ENCODE results near the gene FRS3. TPM values are rescaled to one million over a fixed set of nuclear protein-coding genes. Genes with fewer than 3 reads are reported as not detected.

The FRS3 gene
- total RNA-seq (2021; ENCODE audit: unreplicated experiment), result 3.0 TPM
- 4.9 TPM for polyA plus RNA-seq (2012; ENCODE audit: insufficient read length)
- Bru-seq, nascent RNA, result percentile 46 among the genes with signal in this experiment
- percentile 39 among the genes with signal in this experiment for BruChase-seq, experiment 1, labeled RNA remaining after a 2-hour chase
- BruChase-seq, experiment 2, labeled RNA remaining after a 6-hour chase, result percentile 37 among the genes with signal in this experiment
- long read RNA-seq, partial matches to known transcripts, result 4 of 10 reads
- long read RNA-seq, other reads (novel, unspliced or antisense), result 3 of 10 reads

DNA sequence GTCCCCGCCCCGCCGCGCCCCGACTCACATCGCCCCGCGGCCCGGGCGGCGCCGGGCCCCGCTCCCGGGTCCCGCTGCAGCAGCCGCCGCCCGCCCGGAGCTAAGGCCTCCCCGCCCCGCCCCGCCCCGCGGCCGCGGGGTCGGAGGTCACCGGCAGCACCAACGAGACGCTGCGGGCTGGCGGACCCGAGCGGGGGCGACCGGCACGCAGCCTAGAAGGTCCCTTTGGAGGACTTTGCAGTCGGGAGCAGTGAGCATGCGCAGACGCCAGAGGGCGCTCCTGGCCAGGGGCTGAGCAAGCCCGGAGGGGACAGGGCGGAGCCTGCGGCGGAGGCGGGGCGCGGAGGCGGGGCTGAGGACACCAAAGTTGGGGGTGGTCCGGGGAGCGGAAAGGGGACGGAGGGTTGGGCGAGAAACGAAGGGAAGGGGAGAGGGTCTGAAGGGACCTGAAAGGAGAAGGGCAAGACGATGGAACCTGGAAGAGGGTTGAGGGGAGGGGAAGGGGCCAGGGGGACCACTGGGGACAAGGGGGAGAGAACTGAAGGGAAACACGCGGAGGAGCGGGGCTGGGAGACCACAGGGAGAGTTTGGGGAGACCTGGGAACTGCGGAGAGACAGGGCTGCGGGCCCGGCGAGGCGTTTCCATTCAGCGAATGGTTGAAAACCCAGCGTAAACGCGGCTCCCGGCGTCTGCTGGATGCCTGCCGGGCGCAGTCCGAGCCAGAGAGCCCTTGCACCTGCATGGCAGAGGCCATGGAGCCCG is at the start of gene FRS3:
FRS3 (minus strand) TSS at position 113 of the 763 bp plus-strand sequence. CDS start 2,913 bp downstream, outside the sequence.
- BruUV-seq (replicated peaks), result no TSS peak
- no peaks in the 10 kb centered on the region for H3K27me3 ChIP-seq (ENCODE audit: control insufficient read depth, insufficient read depth, low read length)
- peak; percentile 93 for ATAC-seq
- ChIA-PET CTCF (interaction anchor here (0.6 to 0.7 kb wide), 5 partner anchors 39 to 450 kb away, joined by 3 to 4 read pairs (median 3); no protein-coding TSS in a partner anchor), POLR2A (interaction anchor here (0.6 kb wide), 1 partner anchor 273 kb away, joined by 7 read pairs; no protein-coding TSS in a partner anchor)
- in situ Hi-C loops (cut with HindIII; ENCODE audit: low pct_unique_long_range_greater_than_20kb, low sequenced_read_pairs) (no loop called here), intact Hi-C loops (cut with micrococcal nuclease; ENCODE audit: unreplicated experiment) (loop anchor here (5.0 to 10.0 kb wide), 3 partner anchors 45 to 262 kb away; partner anchors contain the start of gene TFEB)
- H3K27ac ChIP-seq (ENCODE audit: low read length), result peak within 1 kb of the TSS; percentile 74; the same call in 1 of the 2 replicates
- peaks cover 2% of the 10 kb centered on the region; the same call in 1 of the 2 replicates for H3K36me3 ChIP-seq (ENCODE audit: control insufficient read depth, insufficient read depth, low read length)
- DNase-seq (ENCODE audit: low read depth, low spot score), result peak; percentile 71
- no peaks in the 10 kb centered on the region for H3K9me3 ChIP-seq (ENCODE audit: control insufficient read depth, insufficient read depth, low read depth, low read length)
- peaks cover 5% of the 10 kb centered on the region for H3K4me1 ChIP-seq (ENCODE audit: control insufficient read depth, insufficient read depth, low read length)
- peak; percentile 98 for TF ChIP-seq CTCF (IDR thresholded peaks at IDR 0.05)
- peak in 1 of 2 experiments; percentile 56; a peak in 1 of 4 replicates for TF ChIP-seq REST (IDR thresholded peaks at IDR 0.05; ENCODE audit: insufficient read depth in 1 of 2, low read depth in 2 of 2, low read length in 1 of 2)
- peak; percentile 80; the same call in 1 of the 2 replicates for TF ChIP-seq SIN3A (IDR thresholded peaks at IDR 0.05; ENCODE audit: borderline replicate concordance, insufficient read depth, low read depth, low read length)
- TF ChIP-seq POLR2AphosphoS5 (IDR thresholded peaks at IDR 0.05; ENCODE audit: low read depth, low read length), result peak; percentile 69
- TF ChIP-seq TCF7L2 (IDR thresholded peaks at IDR 0.05; ENCODE audit: low read depth, low read length), result no peak
- peak within 1 kb of the TSS; percentile 68 to 78 for H3K4me3 ChIP-seq (ENCODE audit: low read depth in 2 of 2, low read length in 2 of 2)

- H3K4me1 ChIP-seq (ENCODE audit: control insufficient read depth, insufficient read depth, low read length), result no peaks in the 10 kb centered on the region
- H3K4me3 ChIP-seq (ENCODE audit: low read depth in 2 of 2, low read length in 2 of 2), result no peak overlapping the region
- H3K27me3 ChIP-seq (ENCODE audit: control insufficient read depth, insufficient read depth, low read length), result no peaks in the 10 kb centered on the region
- intact Hi-C loops (cut with micrococcal nuclease; ENCODE audit: unreplicated experiment), result no loop called here
- no TSS peak for BruUV-seq (replicated peaks)
- DNase-seq (ENCODE audit: low read depth, low spot score) (no peak), ATAC-seq (no peak)
- in situ Hi-C loops (cut with HindIII; ENCODE audit: low pct_unique_long_range_greater_than_20kb, low sequenced_read_pairs), result no loop called here
- no peaks in the 10 kb centered on the region for H3K9me3 ChIP-seq (ENCODE audit: control insufficient read depth, insufficient read depth, low read depth, low read length)
- ChIA-PET CTCF (no interaction called here), POLR2A (no interaction called here)
- H3K27ac ChIP-seq (ENCODE audit: low read length), result no peak overlapping the region
- TF ChIP-seq CTCF (IDR thresholded peaks at IDR 0.05), result no peak
- no peak for TF ChIP-seq REST (IDR thresholded peaks at IDR 0.05; ENCODE audit: insufficient read depth in 1 of 2, low read depth in 2 of 2, low read length in 1 of 2)
- TF ChIP-seq SIN3A (IDR thresholded peaks at IDR 0.05; ENCODE audit: borderline replicate concordance, insufficient read depth, low read depth, low read length), result no peak
- TF ChIP-seq POLR2AphosphoS5 (IDR thresholded peaks at IDR 0.05; ENCODE audit: low read depth, low read length), result no peak
- TF ChIP-seq TCF7L2 (IDR thresholded peaks at IDR 0.05; ENCODE audit: low read depth, low read length), result no peak
- H3K36me3 ChIP-seq (ENCODE audit: control insufficient read depth, insufficient read depth, low read length), result no peaks in the 10 kb centered on the region
These were observed 46.8 kb upstream of the FRS3 start for GRCh38 chr6:41826343-41827022.
